WTC11 (cell line): ENCODE data around the gene ACVR1. TPM values are rescaled to one million over a fixed set of nuclear protein-coding genes. Genes with fewer than 3 reads are reported as not detected.

Experiments used
- total RNA-seq: library from RNA; stranded (reverse); gene quantifications from 3 replicates; pipeline ENCODE4 v1.2.3, GENCODE V29; 2021

The ACVR1 gene
- total RNA-seq, 1 experiment from 2014 or later, result 19.2 TPM

Other genes starting within 250 kb of the ACVR1 start
- gene ACVR1C, start 247.5 kb downstream of the ACVR1 start, total RNA-seq, result 1.1 to 1.6 TPM (median 1.2 TPM) in 3 replicates
- not detected in 3 replicates for gene UPP2, start 225.5 kb upstream of the ACVR1 start, total RNA-seq